Measurements from ENCODE around the gene NDST1.

- TF ChIP-seq POLR2A (IDR thresholded peaks at IDR 0.05) (no peak), CTCF (IDR thresholded peaks at IDR 0.05 in 8 of 11, conservative IDR thresholded peaks at IDR 0.05 in 3 of 11) (no peak)
These were observed 46.0 kb downstream of the NDST1 start for GRCh38 chr5:150553911-150554310.

All from spleen (tissue), 7 donors.